GM12892 (cell line): Measurements from ENCODE around the gene PIP4K2A.

Experiments
- POLR2A ChIP-seq: IDR thresholded peaks from 2 replicates; pipeline ENCODE4 v1.6.1; 2011; ENCODE audit warnings: low read depth, low read length, control low read depth
- POLR2AphosphoS5 ChIP-seq: IDR thresholded peaks from 2 replicates; pipeline ENCODE4 v1.6.1; 2011; ENCODE audit warnings: low read depth, low read length, control low read depth
- TAF1 ChIP-seq: IDR thresholded peaks from 2 replicates; pipeline ENCODE4 v1.6.1; 2011; ENCODE audit warnings: low read depth, mild to moderate bottlenecking, control low read depth, low read length, borderline replicate concordance

- no peak for TF ChIP-seq POLR2A
- TF ChIP-seq POLR2AphosphoS5 = no peak
- TF ChIP-seq TAF1 = no peak
Observed at GRCh38 chr10:22693860-22694259, 20.5 kb downstream of the PIP4K2A start.
